Neuronal stem cell (in vitro differentiated cells): ENCODE measurements around the gene DTYMK.

Experiments used
- DNase-seq: peaks from one replicate; pipeline ENCODE4 v3.0.0-alpha.2; 2013; ENCODE audit warnings: low spot score
- H2AFZ ChIP-seq: one replicate; pipeline ENCODE4 v1.6.1; 2013; ENCODE audit warnings: mild to moderate bottlenecking, low read length, inconsistent platforms
- H2AK5ac ChIP-seq: 2 replicates; pipeline ENCODE4 v1.6.1; 2013; ENCODE audit warnings: low read depth, mild to moderate bottlenecking, inconsistent platforms, low read length, moderate library complexity, mixed read lengths
- H2BK120ac ChIP-seq: 2 replicates; pipeline ENCODE4 v1.6.1; 2013; ENCODE audit warnings: low read depth, mild to moderate bottlenecking, inconsistent platforms, low read length, moderate library complexity, mixed read lengths
- H2BK12ac ChIP-seq: one replicate; pipeline ENCODE4 v1.6.1; 2013; ENCODE audit warnings: low read length, inconsistent platforms
- H2BK15ac ChIP-seq: 2 replicates; pipeline ENCODE4 v1.6.1; 2013; ENCODE audit warnings: mild to moderate bottlenecking, low read length, inconsistent platforms, mixed read lengths
- H2BK5ac ChIP-seq: one replicate; pipeline ENCODE4 v1.6.1; 2013; ENCODE audit warnings: inconsistent platforms, mild to moderate bottlenecking, low read length, moderate library complexity
- H3K14ac ChIP-seq: one replicate; pipeline ENCODE4 v1.6.1; 2013; ENCODE audit warnings: low read length, inconsistent platforms
- H3K18ac ChIP-seq: 2 replicates; pipeline ENCODE4 v1.6.1; 2013; ENCODE audit warnings: low read length, inconsistent platforms
- H3K23ac ChIP-seq: 2 replicates; pipeline ENCODE4 v1.6.1; 2013; ENCODE audit warnings: low read depth, mild to moderate bottlenecking, mixed read lengths, low read length, inconsistent platforms; ENCODE audit not compliant: poor library complexity
- H3K27ac ChIP-seq: replicated peaks from 3 replicates; pipeline ENCODE4 v1.5.1; 2013; ENCODE audit warnings: low read length, inconsistent platforms
- H3K27me3 ChIP-seq, 3 experiments: 2 replicates each; pipeline ENCODE4 v1.6.1; 2013; ENCODE audit warnings: low read length in 3 of 3, mild to moderate bottlenecking in 2 of 3, inconsistent platforms in 1 of 3, low read depth in 1 of 3, mixed read lengths in 1 of 3, moderate library complexity in 1 of 3; ENCODE audit not compliant: control insufficient read depth in 3 of 3, insufficient read depth in 3 of 3
- H3K36me3 ChIP-seq, 2 donors: replicated peaks in 1 of 2; 2 replicates each; pipeline ENCODE4 v1.6.1; 2013; ENCODE audit warnings: low read length in 2 of 2; ENCODE audit not compliant: control insufficient read depth in 2 of 2, insufficient read depth in 2 of 2
- H3K4ac ChIP-seq: 2 replicates; pipeline ENCODE4 v1.6.1; 2013; ENCODE audit warnings: inconsistent platforms, mild to moderate bottlenecking, low read length, moderate library complexity
- H3K4me1 ChIP-seq, 2 donors: 1 replicate in 1 of 2; 2 replicates in 1 of 2; pipeline ENCODE4 v1.6.1; 2013; ENCODE audit warnings: low read length in 2 of 2, low read depth in 1 of 2; ENCODE audit not compliant: control insufficient read depth in 2 of 2, insufficient read depth in 1 of 2
- H3K4me2 ChIP-seq: one replicate; pipeline ENCODE4 v1.6.1; 2013; ENCODE audit warnings: mild to moderate bottlenecking, low read length, inconsistent platforms; ENCODE audit not compliant: insufficient read depth, poor library complexity, severe bottlenecking
- H3K4me3 ChIP-seq, 2 donors: 2 replicates each; pipeline ENCODE4 v1.5.1; 2013; ENCODE audit warnings: low read length in 2 of 2, mild to moderate bottlenecking in 2 of 2, inconsistent platforms in 1 of 2, moderate library complexity in 1 of 2
- H3K79me1 ChIP-seq: one replicate; pipeline ENCODE4 v1.6.1; 2013; ENCODE audit warnings: low read depth, mild to moderate bottlenecking, inconsistent platforms, low read length, moderate library complexity
- H3K9ac ChIP-seq: one replicate; pipeline ENCODE4 v1.6.1; 2013; ENCODE audit warnings: mild to moderate bottlenecking, low read depth, low read length, inconsistent platforms; ENCODE audit not compliant: poor library complexity
- H3K9me3 ChIP-seq, 2 donors: replicated peaks in 1 of 2; 2 replicates each; pipeline versions ENCODE3 to v1.6.1; 2013; ENCODE audit warnings: low read length in 2 of 2, mild to moderate bottlenecking in 2 of 2, inconsistent platforms in 1 of 2, low read depth in 1 of 2, mixed read lengths in 1 of 2, moderate library complexity in 1 of 2; ENCODE audit not compliant: control insufficient read depth in 2 of 2, insufficient read depth in 1 of 2
- H4K8ac ChIP-seq: one replicate; pipeline ENCODE4 v1.6.1; 2013; ENCODE audit warnings: low read depth, mild to moderate bottlenecking, inconsistent platforms, low read length, moderate library complexity
- H4K91ac ChIP-seq: one replicate; pipeline ENCODE4 v1.6.1; 2013; ENCODE audit warnings: low read length, low read depth, mild to moderate bottlenecking, inconsistent platforms; ENCODE audit not compliant: poor library complexity
- WGBS, 2 donors: extraction: QIAGEN DNeasy Blood & Tissue Kit; methylation state at CpG; one replicate each; pipeline ENCODE4 v1.1.7; 2013; ENCODE audit warnings: missing lambda C conversion rate in 2 of 2, mixed read lengths in 1 of 2; ENCODE audit not compliant: insufficient read length in 2 of 2, insufficient replicate concordance in 1 of 2; ENCODE audit errors: extremely low coverage in 2 of 2; 5-methylcytosine and 5-hydroxymethylcytosine counted together

The DTYMK gene

DNA sequence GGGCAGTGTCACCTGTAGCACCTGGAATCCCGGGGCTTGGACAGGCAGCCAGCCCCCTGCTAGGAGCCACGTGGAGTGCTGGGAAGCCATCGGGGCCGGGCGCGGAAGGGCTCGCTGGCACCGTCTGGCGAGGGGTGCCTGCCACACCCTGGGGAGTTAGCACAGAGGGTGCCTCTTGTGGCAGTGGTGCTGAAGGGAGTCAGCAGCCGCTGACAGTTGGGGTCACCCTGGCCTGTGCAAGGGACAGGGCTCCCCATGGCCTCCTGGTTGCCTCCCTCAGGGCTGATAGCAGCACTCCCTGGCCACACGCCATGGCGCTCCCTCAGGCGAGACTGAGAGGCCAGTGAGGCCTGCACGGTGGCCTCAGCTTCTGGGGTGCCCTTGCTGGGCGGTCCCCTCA lies 33.9 kb upstream of the DTYMK start:
- Histone ChIP-seq H2AK5ac (no peak overlapping the region), H3K4ac (no peak overlapping the region), H3K4me2 (no peak overlapping the region), H3K23ac (peak overlapping the region; percentile 55), H4K8ac (peak overlapping the region; percentile 48), H2BK5ac (no peak overlapping the region), H3K4me1 (no peaks in the 10 kb centered on the region), H3K27ac (no peak overlapping the region), H3K9ac (peak overlapping the region; percentile 70), H3K36me3 (peaks cover 57 to 86% of the 10 kb centered on the region in 2 donors), H3K18ac (peak overlapping the region; percentile 28), H3K79me1 (peaks cover 14% of the 10 kb centered on the region), H3K9me3 (peaks cover 40 to 46% of the 10 kb centered on the region in 2 donors), H3K14ac (peak overlapping the region; percentile 2), H4K91ac (no peak overlapping the region), H2BK12ac (peak overlapping the region; percentile 22), H2BK15ac (no peak overlapping the region), H2AFZ (no peak overlapping the region), H3K4me3 (no peak overlapping the region), H3K27me3 (no peaks in the 10 kb centered on the region), H2BK120ac (no peak overlapping the region)
- DNase-seq = no peak
- WGBS, 2 donors = no CpG with 5 or more reads among the region's 15 CpGs

DNA sequence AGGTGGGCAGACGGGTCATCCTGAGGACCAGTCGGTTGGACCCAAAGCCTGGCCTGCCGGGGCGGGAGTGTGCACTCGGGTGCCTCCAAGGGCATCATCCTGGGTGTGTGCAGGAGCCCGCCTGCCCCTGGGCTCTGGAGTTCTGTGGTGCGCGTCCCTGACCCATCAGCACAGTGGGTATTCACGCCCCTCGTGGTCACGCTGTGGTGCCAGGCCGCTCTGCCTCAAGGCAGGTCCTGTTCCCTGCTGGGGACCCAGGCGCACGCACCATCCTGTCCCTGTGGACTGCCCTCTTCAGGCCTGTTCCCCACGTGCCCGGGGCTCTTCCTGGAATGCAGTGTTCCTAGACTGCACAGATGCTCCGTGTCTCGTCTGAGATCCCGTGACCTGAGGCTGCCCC lies 33.5 kb upstream of the DTYMK start:
- Histone ChIP-seq H3K18ac (no peak overlapping the region), H2AFZ (no peak overlapping the region), H2BK5ac (peak overlapping the region; percentile 66), H3K79me1 (peaks cover 14% of the 10 kb centered on the region), H4K91ac (no peak overlapping the region), H3K4me3 (no peak overlapping the region), H2BK120ac (no peak overlapping the region), H3K27me3 (no peaks in the 10 kb centered on the region), H3K27ac (no peak overlapping the region), H3K36me3 (peaks cover 57 to 89% of the 10 kb centered on the region in 2 donors), H2BK12ac (no peak overlapping the region), H3K9ac (peak overlapping the region; percentile 70), H3K23ac (peak overlapping the region; percentile 89), H2AK5ac (no peak overlapping the region), H3K9me3 (peaks cover 40 to 46% of the 10 kb centered on the region in 2 donors), H3K14ac (peak overlapping the region; percentile 2), H3K4me2 (no peak overlapping the region), H2BK15ac (no peak overlapping the region), H3K4me1 (no peaks in the 10 kb centered on the region), H3K4ac (no peak overlapping the region), H4K8ac (peak overlapping the region; percentile 48)
- DNase-seq = no peak
- no CpG with 5 or more reads among the region's 19 CpGs for WGBS, 2 donors

DNA sequence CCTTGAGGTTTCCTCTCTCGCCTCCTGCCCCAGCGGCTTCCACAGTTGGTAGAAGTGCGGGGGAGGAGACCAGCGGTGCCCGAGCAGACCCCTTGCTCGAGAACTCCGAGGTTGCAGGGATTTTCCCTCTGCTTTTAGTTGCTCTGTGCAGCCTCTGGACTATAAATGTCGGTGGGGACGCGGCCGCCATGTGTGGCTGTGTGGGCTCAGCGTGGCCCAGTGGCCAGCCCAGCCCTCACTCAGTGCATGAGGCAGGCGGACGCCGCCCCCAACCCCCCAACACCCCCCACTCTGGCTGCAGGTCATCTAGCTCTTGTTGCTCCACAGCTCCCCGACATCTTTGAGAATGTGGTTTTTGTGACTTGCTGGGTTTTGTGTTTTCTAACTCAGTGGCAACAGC lies 32.5 kb upstream of the DTYMK start:
- Histone ChIP-seq H4K8ac (no peak overlapping the region), H2BK12ac (no peak overlapping the region), H3K4ac (no peak overlapping the region), H3K18ac (no peak overlapping the region), H3K27me3 (no peaks in the 10 kb centered on the region), H3K27ac (no peak overlapping the region), H3K4me1 (no peaks in the 10 kb centered on the region), H3K9me3 (peaks cover 33 to 48% of the 10 kb centered on the region in 2 donors), H3K4me2 (no peak overlapping the region), H4K91ac (no peak overlapping the region), H2AFZ (no peak overlapping the region), H3K9ac (no peak overlapping the region), H3K14ac (no peak overlapping the region), H2BK15ac (no peak overlapping the region), H3K4me3 (no peak overlapping the region), H2BK5ac (no peak overlapping the region), H3K23ac (no peak overlapping the region), H3K79me1 (peaks cover 14% of the 10 kb centered on the region), H3K36me3 (peaks cover 51 to 89% of the 10 kb centered on the region in 2 donors), H2AK5ac (no peak overlapping the region), H2BK120ac (no peak overlapping the region)
- WGBS, 2 donors = no CpG with 5 or more reads among the region's 16 CpGs
- no peak for DNase-seq

DNA sequence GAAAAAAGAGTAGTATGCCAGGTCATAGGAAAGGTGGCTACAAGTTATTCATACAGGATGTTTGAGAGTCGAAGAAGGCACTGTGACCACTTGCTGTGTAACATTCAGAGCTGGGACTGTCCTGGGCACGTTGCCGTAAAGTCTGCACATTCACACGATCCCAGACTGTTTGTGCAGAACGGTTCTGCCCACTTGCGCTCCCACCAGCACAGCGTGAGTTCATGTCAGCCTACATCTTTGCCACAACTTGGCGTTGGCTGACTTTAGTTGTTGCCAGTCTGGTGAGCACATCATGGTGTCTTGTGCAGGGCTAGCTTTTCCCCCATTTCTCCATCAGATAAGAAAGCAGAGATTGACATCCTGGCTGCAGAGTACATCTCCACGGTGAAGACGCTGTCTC lies 22.3 kb upstream of the DTYMK start:
- no peak overlapping the region for H3K4ac ChIP-seq
- H2AK5ac ChIP-seq = no peak overlapping the region
- H3K27me3 ChIP-seq = no peaks in the 10 kb centered on the region
- H3K4me3 ChIP-seq = no peak overlapping the region
- no peaks in the 10 kb centered on the region for H3K4me1 ChIP-seq
- H3K9ac ChIP-seq = no peak overlapping the region
- no peak overlapping the region for H3K4me2 ChIP-seq
- no CpG with 5 or more reads among the region's 10 CpGs for WGBS, 2 donors
- no peak overlapping the region for H4K8ac ChIP-seq
- no peak overlapping the region for H3K18ac ChIP-seq
- H3K9me3 ChIP-seq = peaks cover 9 to 34% of the 10 kb centered on the region in 2 donors
- H2BK5ac ChIP-seq = no peak overlapping the region
- H2BK15ac ChIP-seq = no peak overlapping the region
- H2BK120ac ChIP-seq = no peak overlapping the region
- H3K14ac ChIP-seq = no peak overlapping the region
- no peak overlapping the region for H3K27ac ChIP-seq
- no peak overlapping the region for H2BK12ac ChIP-seq
- H4K91ac ChIP-seq = no peak overlapping the region
- no peak overlapping the region for H3K23ac ChIP-seq
- peaks cover 55 to 92% of the 10 kb centered on the region in 2 donors for H3K36me3 ChIP-seq
- DNase-seq = no peak
- H3K79me1 ChIP-seq = peaks cover 5% of the 10 kb centered on the region
- H2AFZ ChIP-seq = no peak overlapping the region
